Measurements from ENCODE around the gene EFCAB14. TPM values are rescaled to one million over a fixed set of nuclear protein-coding genes. Genes with fewer than 3 reads are reported as not detected.

Gene EFCAB14
- total and polyA plus RNA-seq, 9 of the 15 experiments (the other 6 are each of a cell fraction or from before 2014, with no cell fraction given): 7.3 to 49.0 (median 37.3) TPM

- TF ChIP-seq, protein P1, sequence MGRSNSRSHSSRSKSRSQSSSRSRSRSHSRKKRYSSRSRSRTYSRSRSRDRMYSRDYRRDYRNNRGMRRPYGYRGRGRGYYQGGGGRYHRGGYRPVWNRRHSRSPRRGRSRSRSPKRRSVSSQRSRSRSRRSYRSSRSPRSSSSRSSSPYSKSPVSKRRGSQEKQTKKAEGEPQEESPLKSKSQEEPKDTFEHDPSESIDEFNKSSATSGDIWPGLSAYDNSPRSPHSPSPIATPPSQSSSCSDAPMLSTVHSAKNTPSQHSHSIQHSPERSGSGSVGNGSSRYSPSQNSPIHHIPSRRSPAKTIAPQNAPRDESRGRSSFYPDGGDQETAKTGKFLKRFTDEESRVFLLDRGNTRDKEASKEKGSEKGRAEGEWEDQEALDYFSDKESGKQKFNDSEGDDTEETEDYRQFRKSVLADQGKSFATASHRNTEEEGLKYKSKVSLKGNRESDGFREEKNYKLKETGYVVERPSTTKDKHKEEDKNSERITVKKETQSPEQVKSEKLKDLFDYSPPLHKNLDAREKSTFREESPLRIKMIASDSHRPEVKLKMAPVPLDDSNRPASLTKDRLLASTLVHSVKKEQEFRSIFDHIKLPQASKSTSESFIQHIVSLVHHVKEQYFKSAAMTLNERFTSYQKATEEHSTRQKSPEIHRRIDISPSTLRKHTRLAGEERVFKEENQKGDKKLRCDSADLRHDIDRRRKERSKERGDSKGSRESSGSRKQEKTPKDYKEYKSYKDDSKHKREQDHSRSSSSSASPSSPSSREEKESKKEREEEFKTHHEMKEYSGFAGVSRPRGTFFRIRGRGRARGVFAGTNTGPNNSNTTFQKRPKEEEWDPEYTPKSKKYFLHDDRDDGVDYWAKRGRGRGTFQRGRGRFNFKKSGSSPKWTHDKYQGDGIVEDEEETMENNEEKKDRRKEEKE (IDR thresholded peaks at IDR 0.05; ENCODE audit: borderline replicate concordance in 1 of 2, control insufficient read depth in 1 of 2, low read depth in 2 of 2, low read length in 1 of 2): no peak
- TF ChIP-seq ZNF75A (CRISPR knock-in tag; IDR thresholded peaks at IDR 0.05) (no peak), ADNP (tag; IDR thresholded peaks at IDR 0.05) (no peak), SREBF1 (IDR thresholded peaks at IDR 0.05; ENCODE audit: borderline replicate concordance, low read depth, low read length) (no peak), TOE1 (IDR thresholded peaks at IDR 0.05; ENCODE audit: borderline replicate concordance) (no peak), TOE1 (CRISPR knock-in tag; IDR thresholded peaks at IDR 0.05; ENCODE audit: borderline replicate concordance, low read depth) (no peak), DDX20 (tag; IDR thresholded peaks at IDR 0.05; ENCODE audit: low read depth) (no peak), CHCHD3 (CRISPR knock-in tag; IDR thresholded peaks at IDR 0.05) (no peak), SNIP1 (IDR thresholded peaks at IDR 0.05; ENCODE audit: low read depth) (no peak), IRF2 (CRISPR knock-in tag; IDR thresholded peaks at IDR 0.05) (no peak), TAF9B (IDR thresholded peaks at IDR 0.05; ENCODE audit: partially characterized antibody) (no peak), ELF4 (CRISPR knock-in tag; IDR thresholded peaks at IDR 0.05) (no peak), ZC3H4 (CRISPR knock-in tag; IDR thresholded peaks at IDR 0.05; ENCODE audit: borderline replicate concordance) (no peak), ZNF778 (CRISPR knock-in tag; IDR thresholded peaks at IDR 0.05) (no peak), ETV6 (IDR thresholded peaks at IDR 0.05; ENCODE audit: borderline replicate concordance in 1 of 2, low read depth in 2 of 2, low read length in 1 of 2) (no peak), ETV6 (CRISPR knock-in tag; IDR thresholded peaks at IDR 0.05; ENCODE audit: borderline replicate concordance) (no peak), ZBTB8A (IDR thresholded peaks at IDR 0.05; ENCODE audit: partially characterized antibody) (no peak), ZNF41 (CRISPR knock-in tag; conservative IDR thresholded peaks at IDR 0.05) (no peak), SIN3B (IDR thresholded peaks at IDR 0.05; ENCODE audit: low read depth) (no peak), NFATC3 (IDR thresholded peaks at IDR 0.05) (no peak), SETDB1 (IDR thresholded peaks at IDR 0.05; ENCODE audit: low read length) (no peak), KLF16 (IDR thresholded peaks at IDR 0.05) (no peak), ETV5 (CRISPR knock-in tag; IDR thresholded peaks at IDR 0.05; ENCODE audit: low read depth) (no peak), CBFB (CRISPR knock-in tag; IDR thresholded peaks at IDR 0.05) (no peak), CBX2 (IDR thresholded peaks at IDR 0.05; ENCODE audit: insufficient read depth, low read length, poor library complexity, severe bottlenecking) (no peak)
- TF ChIP-seq, protein P2, sequence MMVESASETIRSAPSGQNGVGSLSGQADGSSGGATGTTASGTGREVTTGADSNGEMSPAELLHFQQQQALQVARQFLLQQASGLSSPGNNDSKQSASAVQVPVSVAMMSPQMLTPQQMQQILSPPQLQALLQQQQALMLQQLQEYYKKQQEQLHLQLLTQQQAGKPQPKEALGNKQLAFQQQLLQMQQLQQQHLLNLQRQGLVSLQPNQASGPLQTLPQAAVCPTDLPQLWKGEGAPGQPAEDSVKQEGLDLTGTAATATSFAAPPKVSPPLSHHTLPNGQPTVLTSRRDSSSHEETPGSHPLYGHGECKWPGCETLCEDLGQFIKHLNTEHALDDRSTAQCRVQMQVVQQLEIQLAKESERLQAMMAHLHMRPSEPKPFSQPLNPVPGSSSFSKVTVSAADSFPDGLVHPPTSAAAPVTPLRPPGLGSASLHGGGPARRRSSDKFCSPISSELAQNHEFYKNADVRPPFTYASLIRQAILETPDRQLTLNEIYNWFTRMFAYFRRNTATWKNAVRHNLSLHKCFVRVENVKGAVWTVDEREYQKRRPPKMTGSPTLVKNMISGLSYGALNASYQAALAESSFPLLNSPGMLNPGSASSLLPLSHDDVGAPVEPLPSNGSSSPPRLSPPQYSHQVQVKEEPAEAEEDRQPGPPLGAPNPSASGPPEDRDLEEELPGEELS (CRISPR knock-in tag; IDR thresholded peaks at IDR 0.05; ENCODE audit: borderline replicate concordance): no peak
Measured at GRCh38 chr1:46719689-46720088, 775 bp upstream of the EFCAB14 start (continued).

Measured in K562 (cell line).